ENCODE results near the gene TMEM51. TPM values are rescaled to one million over a fixed set of nuclear protein-coding genes. Genes with fewer than 3 reads are reported as not detected.

The TMEM51 gene
- total and polyA plus RNA-seq, 2 donors (not counting 1 experiment from before 2014, with no cell fraction given), result 0.06 to 0.30 TPM

- ChIA-PET POLR2A (no interaction called here), CTCF (no interaction called here)
- H3K27ac ChIP-seq (ENCODE audit: low read length in 2 of 2), result no peak overlapping the region
- H3K9ac ChIP-seq (ENCODE audit: low read length), result no peak overlapping the region
- ATAC-seq (ENCODE audit: low read depth), result no peak
- no peak overlapping the region for H3K27ac Mint-ChIP-seq
- no peaks in the 10 kb centered on the region for H4K20me1 ChIP-seq (ENCODE audit: control insufficient read depth, insufficient read depth, low read length, poor library complexity, severe bottlenecking)
- TF ChIP-seq CTCF (IDR thresholded peaks at IDR 0.05) (no peak), EZH2 (IDR thresholded peaks at IDR 0.05; ENCODE audit: borderline replicate concordance, insufficient read depth, low read depth, low read length, poor library complexity, severe bottlenecking) (no peak)
- no peak overlapping the region for H2AFZ ChIP-seq (ENCODE audit: insufficient read depth, low read depth, low read length, poor library complexity, severe bottlenecking)
- H3K79me2 ChIP-seq (ENCODE audit: control insufficient read depth, insufficient read depth, low read length), result no peaks in the 10 kb centered on the region
- no peak overlapping the region for H3K4me2 ChIP-seq (replicated peaks; ENCODE audit: low read depth, low read length, poor library complexity, severe bottlenecking)
- no peak for DNase-seq
- no peaks in the 10 kb centered on the region for H3K9me3 ChIP-seq (ENCODE audit: control extremely low read depth in 1 of 3, control insufficient read depth in 2 of 3, insufficient read depth in 1 of 3, low read length in 2 of 3)
- H3K9me3 Mint-ChIP-seq (ENCODE audit: insufficient read depth), result no peaks in the 10 kb centered on the region
- no peaks in the 10 kb centered on the region for H3K36me3 ChIP-seq (replicated peaks in 1 of 2; ENCODE audit: control extremely low read depth in 1 of 2, control insufficient read depth in 1 of 2, extremely low read depth in 1 of 2, insufficient read depth in 2 of 2, low read length in 1 of 2)
- no peak overlapping the region for H3K4me3 ChIP-seq (ENCODE audit: control extremely low read depth in 1 of 5, extremely low read depth in 1 of 5, insufficient read depth in 1 of 5, low read depth in 2 of 5, low read length in 4 of 5)
- no peaks in the 10 kb centered on the region for H3K4me1 Mint-ChIP-seq
- intact Hi-C loops (cut with micrococcal nuclease), result no loop called here
- WGBS (ENCODE audit: insufficient coverage), result 95% methylated on average over 6 of the region's 7 CpGs
- peaks cover 35% of the 10 kb centered on the region for H3K27me3 Mint-ChIP-seq
- no peaks in the 10 kb centered on the region for H3K27me3 ChIP-seq (replicated peaks in 1 of 4; ENCODE audit: control extremely low read depth in 1 of 4, control insufficient read depth in 3 of 4, insufficient read depth in 4 of 4, low read length in 3 of 4)
- no peaks in the 10 kb centered on the region for H3K4me1 ChIP-seq (ENCODE audit: control insufficient read depth in 2 of 2, insufficient read depth in 2 of 2, low read length in 2 of 2)
- H3K4me3 Mint-ChIP-seq, result no peak overlapping the region
These were observed 59.8 kb downstream of the TMEM51 start for GRCh38 chr1:15213341-15213821.

- Histone ChIP-seq H4K20me1 (ENCODE audit: control insufficient read depth, insufficient read depth, low read length, poor library complexity, severe bottlenecking) (no peaks in the 10 kb centered on the region), H3K9me3 (ENCODE audit: control extremely low read depth in 1 of 3, control insufficient read depth in 2 of 3, insufficient read depth in 1 of 3, low read length in 2 of 3) (no peaks in the 10 kb centered on the region), H3K27me3 (replicated peaks in 1 of 4; ENCODE audit: control extremely low read depth in 1 of 4, control insufficient read depth in 3 of 4, insufficient read depth in 4 of 4, low read length in 3 of 4) (peaks cover 0 to 5% (median 0%) of the 10 kb centered on the region in 4 experiments), H3K36me3 (replicated peaks in 1 of 2; ENCODE audit: control extremely low read depth in 1 of 2, control insufficient read depth in 1 of 2, extremely low read depth in 1 of 2, insufficient read depth in 2 of 2, low read length in 1 of 2) (no peaks in the 10 kb centered on the region), H2AFZ (ENCODE audit: insufficient read depth, low read depth, low read length, poor library complexity, severe bottlenecking) (no peak overlapping the region), H3K79me2 (ENCODE audit: control insufficient read depth, insufficient read depth, low read length) (no peaks in the 10 kb centered on the region), H3K27ac (ENCODE audit: low read length in 2 of 2) (no peak overlapping the region), H3K4me1 (ENCODE audit: control insufficient read depth in 2 of 2, insufficient read depth in 2 of 2, low read length in 2 of 2) (no peaks in the 10 kb centered on the region), H3K4me2 (replicated peaks; ENCODE audit: low read depth, low read length, poor library complexity, severe bottlenecking) (no peak overlapping the region), H3K4me3 (ENCODE audit: control extremely low read depth in 1 of 5, extremely low read depth in 1 of 5, insufficient read depth in 1 of 5, low read depth in 2 of 5, low read length in 4 of 5) (no peak overlapping the region), H3K9ac (ENCODE audit: low read length) (no peak overlapping the region)
- H3K27ac Mint-ChIP-seq, result no peak overlapping the region
- no peak for TF ChIP-seq CTCF (IDR thresholded peaks at IDR 0.05)
- TF ChIP-seq EZH2 (IDR thresholded peaks at IDR 0.05; ENCODE audit: borderline replicate concordance, insufficient read depth, low read depth, low read length, poor library complexity, severe bottlenecking), result no peak
- no peak overlapping the region for H3K4me3 Mint-ChIP-seq
- ChIA-PET CTCF (no interaction called here), POLR2A (no interaction called here)
- DNase-seq (no peak), ATAC-seq (ENCODE audit: low read depth) (no peak)
- intact Hi-C loops (cut with micrococcal nuclease), result no loop called here
- no peaks in the 10 kb centered on the region for H3K4me1 Mint-ChIP-seq
- 94% methylated on average over 19 of the region's 19 CpGs for WGBS (ENCODE audit: insufficient coverage)
- peaks cover 44% of the 10 kb centered on the region for H3K27me3 Mint-ChIP-seq
- H3K9me3 Mint-ChIP-seq (ENCODE audit: insufficient read depth), result no peaks in the 10 kb centered on the region
These were observed 61.0 kb downstream of the TMEM51 start for GRCh38 chr1:15214527-15214926.
